ENCODE measurements around the gene ESR1. TPM values are rescaled to one million over a fixed set of nuclear protein-coding genes. Genes with fewer than 3 reads are reported as not detected.
"Not testable (repeated sequence)": the region's sequence is repeated elsewhere in the genome, so short reads cannot be mapped to it uniquely, and the experiment has no call there.

Gene ESR1
- total RNA-seq, 4 donors from 2014 or later = 29.1 to 225 (median 141) TPM

DNA sequence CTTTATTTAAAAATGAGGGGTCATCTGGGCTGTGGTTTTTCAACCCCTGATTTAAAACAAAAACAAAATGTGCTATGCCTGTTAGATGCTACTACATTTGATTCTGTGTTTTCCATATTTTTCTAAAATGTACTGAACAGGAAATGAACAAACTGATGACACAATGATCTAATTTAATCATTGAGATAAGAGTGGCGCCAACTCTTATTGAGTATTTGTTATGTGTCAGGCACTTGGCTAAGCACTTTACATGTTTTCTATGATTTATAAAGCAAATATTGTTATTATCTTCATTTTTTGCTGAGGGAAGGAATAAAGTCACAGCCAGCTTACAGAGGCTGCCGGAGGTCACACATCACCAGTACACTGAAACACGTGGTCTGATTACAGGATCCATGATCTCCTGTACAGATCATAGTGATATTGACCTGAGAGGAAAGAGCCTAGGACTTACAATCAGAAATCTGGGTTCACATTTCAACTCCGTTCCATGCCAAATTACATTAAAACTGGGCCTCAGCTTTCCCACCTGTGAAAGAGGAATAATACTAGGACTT is 166.7 kb downstream of the ESR1 start:
- H3K4me1 ChIP-seq = peaks cover 0 to 4% of the 10 kb centered on the region in 2 donors
- intact Hi-C loops (cut with DNase I; ENCODE audit: low total_unique reads) = no loop called here
- H3K4me3 ChIP-seq = no peak overlapping the region
- H3K27ac ChIP-seq = no peak overlapping the region
- no peaks in the 10 kb centered on the region for H3K9me3 ChIP-seq
- TF ChIP-seq POLR2A (IDR thresholded peaks at IDR 0.05) = no peak
- TF ChIP-seq, protein P1, sequence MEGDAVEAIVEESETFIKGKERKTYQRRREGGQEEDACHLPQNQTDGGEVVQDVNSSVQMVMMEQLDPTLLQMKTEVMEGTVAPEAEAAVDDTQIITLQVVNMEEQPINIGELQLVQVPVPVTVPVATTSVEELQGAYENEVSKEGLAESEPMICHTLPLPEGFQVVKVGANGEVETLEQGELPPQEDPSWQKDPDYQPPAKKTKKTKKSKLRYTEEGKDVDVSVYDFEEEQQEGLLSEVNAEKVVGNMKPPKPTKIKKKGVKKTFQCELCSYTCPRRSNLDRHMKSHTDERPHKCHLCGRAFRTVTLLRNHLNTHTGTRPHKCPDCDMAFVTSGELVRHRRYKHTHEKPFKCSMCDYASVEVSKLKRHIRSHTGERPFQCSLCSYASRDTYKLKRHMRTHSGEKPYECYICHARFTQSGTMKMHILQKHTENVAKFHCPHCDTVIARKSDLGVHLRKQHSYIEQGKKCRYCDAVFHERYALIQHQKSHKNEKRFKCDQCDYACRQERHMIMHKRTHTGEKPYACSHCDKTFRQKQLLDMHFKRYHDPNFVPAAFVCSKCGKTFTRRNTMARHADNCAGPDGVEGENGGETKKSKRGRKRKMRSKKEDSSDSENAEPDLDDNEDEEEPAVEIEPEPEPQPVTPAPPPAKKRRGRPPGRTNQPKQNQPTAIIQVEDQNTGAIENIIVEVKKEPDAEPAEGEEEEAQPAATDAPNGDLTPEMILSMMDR (IDR thresholded peaks at IDR 0.05) = no peak
- no peak for DNase-seq
- no peaks in the 10 kb centered on the region for H3K27me3 ChIP-seq
- no peaks in the 10 kb centered on the region for H3K36me3 ChIP-seq

DNA sequence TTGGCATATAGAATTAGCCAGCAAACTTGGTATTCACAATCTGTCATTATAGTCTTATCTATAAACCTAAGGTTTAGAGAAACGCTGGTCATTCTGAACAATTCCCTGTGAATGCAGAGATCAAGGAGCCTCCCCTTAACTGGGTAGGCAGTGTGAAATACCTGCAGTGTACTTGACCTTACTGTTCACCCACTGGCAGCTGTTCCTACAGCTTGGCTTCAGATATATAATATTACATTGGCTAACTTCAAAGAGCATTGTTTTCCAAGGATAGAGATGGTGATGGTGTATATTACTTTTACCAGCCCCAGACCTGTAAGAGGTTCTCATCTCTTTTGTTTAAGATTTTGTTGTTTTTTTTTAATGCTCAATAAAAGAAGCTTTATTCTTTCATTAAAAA is 168.3 kb downstream of the ESR1 start:
- Histone ChIP-seq H3K9me3 (no peaks in the 10 kb centered on the region), H3K27me3 (no peaks in the 10 kb centered on the region), H3K36me3 (no peaks in the 10 kb centered on the region), H3K4me3 (no peak overlapping the region), H3K27ac (no peak overlapping the region), H3K4me1 (peaks cover 0 to 4% of the 10 kb centered on the region in 2 donors)
- no peak for DNase-seq
- intact Hi-C loops (cut with DNase I; ENCODE audit: low total_unique reads) = no loop called here
- no peak for TF ChIP-seq POLR2A (IDR thresholded peaks at IDR 0.05)
- TF ChIP-seq, protein P1 (IDR thresholded peaks at IDR 0.05) = no peak

DNA sequence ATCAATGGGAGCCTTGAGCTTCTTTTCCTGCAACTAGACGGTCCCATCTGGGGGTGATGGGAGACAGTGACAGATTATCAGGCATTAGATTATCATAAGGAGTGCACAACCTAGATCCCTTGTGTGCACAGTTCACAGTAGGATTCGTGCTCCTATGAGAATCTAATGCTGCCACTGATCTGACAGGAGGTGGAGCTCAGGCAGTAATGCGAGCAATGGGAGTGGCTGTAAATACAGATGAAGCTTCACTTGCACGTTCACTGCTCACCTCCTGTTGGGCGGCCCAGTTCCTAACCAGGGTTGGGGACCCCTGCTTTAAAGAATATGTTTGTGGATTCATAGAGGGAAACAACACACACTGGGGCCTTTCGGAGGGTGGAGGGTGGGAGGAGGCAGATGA is 180.7 kb downstream of the ESR1 start:
- H3K27ac ChIP-seq; H3K27me3 ChIP-seq; H3K4me3 ChIP-seq; H3K4me1 ChIP-seq; H3K9me3 ChIP-seq; DNase-seq; H3K36me3 ChIP-seq; intact Hi-C loops (cut with DNase I; ENCODE audit: low total_unique reads): not testable (repeated sequence)

DNA sequence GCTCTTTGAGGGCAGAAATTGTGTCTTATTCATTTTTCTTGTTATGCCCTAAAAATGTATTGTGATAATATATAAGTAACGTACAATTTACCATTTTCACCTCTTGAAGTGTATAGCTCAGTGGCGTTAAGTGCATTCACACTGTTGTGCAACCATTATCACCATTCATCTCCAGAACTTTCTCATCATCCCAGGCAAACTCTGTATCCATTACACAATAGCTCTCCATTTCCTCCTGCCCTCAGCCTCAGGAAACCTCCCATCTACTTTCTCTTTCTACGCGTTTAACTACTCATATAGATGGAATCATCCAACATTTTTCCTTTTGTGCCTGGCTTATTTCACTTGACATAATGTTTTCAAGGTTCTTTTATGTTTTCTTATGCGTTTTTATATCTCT is 184.6 kb downstream of the ESR1 start:
- Histone ChIP-seq H3K4me3 (no peak overlapping the region), H3K4me1 (no peaks in the 10 kb centered on the region), H3K36me3 (no peaks in the 10 kb centered on the region), H3K27me3 (no peaks in the 10 kb centered on the region), H3K9me3 (no peaks in the 10 kb centered on the region), H3K27ac (peak overlapping the region in 1 of 2 donors; percentile 20)
- intact Hi-C loops (cut with DNase I; ENCODE audit: low total_unique reads) = no loop called here
- no peak for DNase-seq
- TF ChIP-seq, protein P1 (IDR thresholded peaks at IDR 0.05) = no peak
- no peak for TF ChIP-seq POLR2A (IDR thresholded peaks at IDR 0.05)

DNA sequence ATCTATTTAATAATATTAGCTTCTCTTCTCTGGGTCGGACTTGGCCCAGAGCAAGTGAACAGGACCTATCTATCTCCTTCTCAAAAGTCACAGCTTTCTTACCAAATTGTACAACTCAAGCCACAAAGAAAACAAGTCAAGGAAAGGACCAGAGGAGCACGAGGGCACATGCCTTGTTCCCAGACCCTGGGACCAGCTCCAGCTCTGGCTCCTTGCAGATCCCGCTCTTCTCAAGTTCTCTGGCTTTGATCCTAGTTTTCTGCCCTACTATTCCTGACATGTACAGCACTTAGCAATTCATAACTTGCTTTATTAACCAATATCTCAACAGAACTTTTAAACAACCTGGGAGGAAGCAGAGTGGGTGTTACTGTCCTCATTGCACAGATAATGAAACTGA is 185.9 kb downstream of the ESR1 start:
- H3K4me1 ChIP-seq = no peaks in the 10 kb centered on the region
- intact Hi-C loops (cut with DNase I; ENCODE audit: low total_unique reads) = no loop called here
- H3K27me3 ChIP-seq = no peaks in the 10 kb centered on the region
- DNase-seq = peak in 1 of 2 donors; percentile 21
- no peak overlapping the region for H3K27ac ChIP-seq
- H3K9me3 ChIP-seq = no peaks in the 10 kb centered on the region
- TF ChIP-seq POLR2A (IDR thresholded peaks at IDR 0.05) = no peak
- TF ChIP-seq, protein P1 (IDR thresholded peaks at IDR 0.05) = no peak
- H3K36me3 ChIP-seq = no peaks in the 10 kb centered on the region
- H3K4me3 ChIP-seq = no peak overlapping the region

DNA sequence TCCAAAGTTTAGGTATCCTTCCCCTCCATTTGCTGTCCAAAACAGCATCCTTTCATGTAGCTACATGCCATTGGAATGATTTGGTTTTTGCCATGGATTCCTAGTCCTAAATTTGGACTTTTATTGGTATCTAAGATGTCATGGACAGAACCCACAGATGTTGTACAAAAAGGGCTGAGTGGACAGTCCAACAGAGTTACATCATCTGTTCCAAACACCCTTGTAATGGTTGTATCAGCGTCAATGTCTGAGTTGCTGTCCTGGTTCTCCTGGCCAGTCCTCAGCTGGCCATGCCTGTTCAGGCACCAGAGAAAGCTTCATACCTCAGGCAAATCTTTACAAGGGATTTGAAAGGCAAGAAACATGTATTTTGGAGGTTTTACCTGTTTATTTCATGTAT is 191.3 kb downstream of the ESR1 start:
- no peaks in the 10 kb centered on the region for H3K9me3 ChIP-seq
- peak overlapping the region; percentile 19 to 64 for H3K27ac ChIP-seq
- no peaks in the 10 kb centered on the region for H3K36me3 ChIP-seq
- DNase-seq = peak in 1 of 2 donors; percentile 26
- intact Hi-C loops (cut with DNase I; ENCODE audit: low total_unique reads) = no loop called here
- no peaks in the 10 kb centered on the region for H3K27me3 ChIP-seq
- TF ChIP-seq POLR2A (IDR thresholded peaks at IDR 0.05) = no peak
- TF ChIP-seq, protein P1 (IDR thresholded peaks at IDR 0.05) = no peak
- H3K4me3 ChIP-seq = no peak overlapping the region
- H3K4me1 ChIP-seq = peaks cover 3 to 6% of the 10 kb centered on the region in 2 donors

Measured in uterus (tissue), 4 donors.